GM19238 (cell line): Measurements from ENCODE around the gene PAM16.
A peak's percentile ranks its signal among the peaks of the same experiment; 100 is the strongest.
"Not testable (repeated sequence)": the region's sequence is repeated elsewhere in the genome, so short reads cannot be mapped to it uniquely, and the experiment has no call there.

ENCODE experiments used
- DNase-seq: peaks from one replicate; pipeline ENCODE4 v3.0.0; 2011; ENCODE audit warnings: low spot score; ENCODE audit not compliant: insufficient read length

Gene PAM16

GRCh38 chr16:4350787-4351659, at the start of gene PAM16:
Gene PAM16, minus strand, starts transcription at chr16:4351321. Its CDS starts 87 bp downstream, at chr16:4351234.
- DNase-seq, result peak; percentile 97

- DNase-seq, result no peak
These were observed 48.0 kb upstream of the PAM16 start for GRCh38 chr16:4399001-4399730.

GRCh38 chr16:4395055-4395726, 44.1 kb upstream of the PAM16 start:
- no peak for DNase-seq

GRCh38 chr16:4393850-4394249, 42.7 kb upstream of the PAM16 start:
- not testable (repeated sequence) for DNase-seq

GRCh38 chr16:4393240-4393600, 42.1 kb upstream of the PAM16 start:
- DNase-seq, result no peak

GRCh38 chr16:4392382-4393239, 41.5 kb upstream of the PAM16 start:
- DNase-seq, result no peak

GRCh38 chr16:4391631-4392381, 40.7 kb upstream of the PAM16 start:
- no peak for DNase-seq

GRCh38 chr16:4390266-4391260, 39.4 kb upstream of the PAM16 start:
- DNase-seq, result no peak

GRCh38 chr16:4389051-4389955, 38.2 kb upstream of the PAM16 start:
- DNase-seq, result no peak

- no peak for DNase-seq
These were observed 37.3 kb upstream of the PAM16 start for GRCh38 chr16:4388271-4389021.

GRCh38 chr16:4387781-4388180, 36.7 kb upstream of the PAM16 start:
- no peak for DNase-seq

- DNase-seq, result no peak
These were observed 35.9 kb upstream of the PAM16 start for GRCh38 chr16:4386951-4387565.

- no peak for DNase-seq
These were observed 35.3 kb upstream of the PAM16 start for GRCh38 chr16:4386451-4386805.

- no peak for DNase-seq
These were observed 34.8 kb upstream of the PAM16 start for GRCh38 chr16:4385789-4386450.

GRCh38 chr16:4385066-4385788, 34.1 kb upstream of the PAM16 start:
- DNase-seq, result no peak

- no peak for DNase-seq
These were observed 33.4 kb upstream of the PAM16 start for GRCh38 chr16:4384509-4384942.
